Right atrium auricular region (tissue), 2 donors: Measurements from ENCODE around the gene ACBD6. TPM values are rescaled to one million over a fixed set of nuclear protein-coding genes. Genes with fewer than 3 reads are reported as not detected.

ENCODE experiments used
- DNase-seq: peaks from one replicate; pipeline ENCODE4 v3.0.0-alpha.2; 2019; ENCODE audit warnings: low spot score
- H3K27ac ChIP-seq, 2 donors: fragments of 200-600 bp; sonication (generic); 1 replicate in 1 of 2; 2 replicates in 1 of 2; pipeline ENCODE4 v1.5.1; 2016 to 2019
- H3K27me3 ChIP-seq, 2 donors: fragments of 200-600 bp; sonication (generic); one replicate each; pipeline versions ENCODE4 v1.5.1 to v1.6.0; 2017 to 2019
- H3K36me3 ChIP-seq: fragments of 200-600 bp; sonication (generic); one replicate; pipeline ENCODE4 v1.5.1; 2016
- H3K4me1 ChIP-seq, 2 donors: fragments of 200-600 bp; sonication (generic); one replicate each; pipeline versions ENCODE4 v1.5.1 to v1.6.0; 2017 to 2019
- H3K4me3 ChIP-seq, 2 donors: fragments of 200-600 bp; sonication (generic); 1 replicate in 1 of 2; 2 replicates in 1 of 2; pipeline ENCODE4 v1.5.1; 2017 to 2019; ENCODE audit warnings: mild to moderate bottlenecking in 1 of 2, moderate library complexity in 1 of 2
- H3K9me3 ChIP-seq, 2 donors: fragments of 200-600 bp; sonication (generic); one replicate each; pipeline ENCODE4 v1.5.1; 2019
- total RNA-seq, 2 donors: library from RNA; depleted of rRNA; stranded (reverse); fragments of >200 nt; gene quantifications; one replicate each; pipeline ENCODE4 v1.1.0, GENCODE V29; 2016
- TF ChIP-seq, protein P1 (sequence below), 2 donors: fragments of 200-600 bp; sonication (generic); IDR thresholded peaks; one replicate each; pipeline ENCODE4 v1.5.1; 2019; ENCODE audit warnings: antibody characterized with exemption in 2 of 2

ACBD6 gene
- total RNA-seq, 2 donors from 2014 or later = 24.0 to 29.0 TPM

DNA sequence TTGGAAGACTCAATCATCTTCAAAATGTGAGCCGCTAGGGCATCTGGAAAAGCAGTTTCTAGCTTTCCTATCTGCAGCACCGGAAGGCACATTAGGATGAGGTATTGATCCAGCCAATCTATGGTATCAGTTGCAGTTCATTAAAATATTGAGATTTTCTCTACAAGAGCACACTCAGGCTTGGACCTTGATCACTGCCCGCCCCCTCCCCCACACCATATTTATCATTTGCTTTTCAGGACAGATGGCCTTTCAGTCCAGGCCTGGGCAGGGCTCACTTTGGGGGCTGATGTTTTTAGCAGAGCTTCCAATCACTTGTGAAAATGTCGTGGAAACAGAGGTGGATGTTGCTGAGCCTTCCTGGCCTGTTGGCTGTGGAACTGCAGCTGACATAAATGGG is 254.8 kb downstream of the ACBD6 start:
- H3K27me3 ChIP-seq = no peaks in the 10 kb centered on the region
- no peak for DNase-seq

DNA sequence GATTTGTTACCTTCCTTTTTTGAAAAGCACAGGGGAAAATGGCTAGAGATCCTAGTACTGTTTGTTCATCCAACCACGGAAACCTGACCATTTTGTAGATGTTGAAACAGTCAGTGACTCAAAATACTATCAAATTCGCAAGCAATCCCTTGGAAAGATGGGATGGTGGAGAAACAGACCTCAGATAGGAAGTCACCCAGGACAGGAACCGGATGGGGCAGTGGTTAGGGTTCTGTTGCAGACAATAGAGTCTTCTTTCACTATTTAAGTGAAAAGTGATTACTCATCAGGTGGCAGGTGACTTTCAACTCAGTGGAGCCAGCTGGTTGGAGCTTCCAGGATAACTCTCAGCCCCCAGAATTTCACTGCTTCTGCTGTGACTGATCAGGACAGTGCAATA is 255.3 kb downstream of the ACBD6 start:
- no peaks in the 10 kb centered on the region for H3K27me3 ChIP-seq

More for the DNA sequence above, 254.8 kb downstream of the ACBD6 start:
- Histone ChIP-seq H3K36me3 (no peaks in the 10 kb centered on the region), H3K4me1 (no peaks in the 10 kb centered on the region), H3K4me3 (no peak overlapping the region), H3K9me3 (no peaks in the 10 kb centered on the region), H3K27ac (no peak overlapping the region)
- TF ChIP-seq, protein P1, sequence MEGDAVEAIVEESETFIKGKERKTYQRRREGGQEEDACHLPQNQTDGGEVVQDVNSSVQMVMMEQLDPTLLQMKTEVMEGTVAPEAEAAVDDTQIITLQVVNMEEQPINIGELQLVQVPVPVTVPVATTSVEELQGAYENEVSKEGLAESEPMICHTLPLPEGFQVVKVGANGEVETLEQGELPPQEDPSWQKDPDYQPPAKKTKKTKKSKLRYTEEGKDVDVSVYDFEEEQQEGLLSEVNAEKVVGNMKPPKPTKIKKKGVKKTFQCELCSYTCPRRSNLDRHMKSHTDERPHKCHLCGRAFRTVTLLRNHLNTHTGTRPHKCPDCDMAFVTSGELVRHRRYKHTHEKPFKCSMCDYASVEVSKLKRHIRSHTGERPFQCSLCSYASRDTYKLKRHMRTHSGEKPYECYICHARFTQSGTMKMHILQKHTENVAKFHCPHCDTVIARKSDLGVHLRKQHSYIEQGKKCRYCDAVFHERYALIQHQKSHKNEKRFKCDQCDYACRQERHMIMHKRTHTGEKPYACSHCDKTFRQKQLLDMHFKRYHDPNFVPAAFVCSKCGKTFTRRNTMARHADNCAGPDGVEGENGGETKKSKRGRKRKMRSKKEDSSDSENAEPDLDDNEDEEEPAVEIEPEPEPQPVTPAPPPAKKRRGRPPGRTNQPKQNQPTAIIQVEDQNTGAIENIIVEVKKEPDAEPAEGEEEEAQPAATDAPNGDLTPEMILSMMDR (IDR thresholded peaks at IDR 0.05) = no peak

DNA sequence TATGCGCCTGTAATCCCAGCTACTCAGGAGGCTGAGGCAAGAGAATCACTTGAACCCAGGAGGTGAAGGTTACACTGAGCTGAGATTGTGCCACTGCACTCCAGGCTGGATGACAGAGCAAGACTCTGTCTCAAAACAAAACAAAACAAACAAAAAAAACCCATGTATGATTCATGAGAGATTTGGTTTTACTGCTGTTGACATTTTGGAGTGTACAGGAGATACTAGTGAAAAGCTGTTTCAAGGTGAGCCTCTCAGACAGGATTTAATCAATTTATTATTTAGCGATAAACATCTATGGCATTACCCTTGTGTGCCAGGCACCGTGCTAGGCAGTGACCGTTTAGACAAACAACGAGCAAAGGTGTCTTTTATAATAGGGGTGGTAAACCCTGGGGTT is 255.8 kb downstream of the ACBD6 start:
- Histone ChIP-seq H3K9me3 (no peaks in the 10 kb centered on the region), H3K27ac (no peak overlapping the region), H3K36me3 (no peaks in the 10 kb centered on the region), H3K27me3 (peaks cover 0 to under 1% of the 10 kb centered on the region in 2 donors), H3K4me1 (no peaks in the 10 kb centered on the region), H3K4me3 (no peak overlapping the region)
- no peak for DNase-seq
- TF ChIP-seq, protein P1 (IDR thresholded peaks at IDR 0.05) = no peak

More for the DNA sequence above, 255.3 kb downstream of the ACBD6 start:
- H3K36me3 ChIP-seq = no peaks in the 10 kb centered on the region
- no peaks in the 10 kb centered on the region for H3K4me1 ChIP-seq
- no peaks in the 10 kb centered on the region for H3K9me3 ChIP-seq
- no peak for DNase-seq
- TF ChIP-seq, protein P1 (IDR thresholded peaks at IDR 0.05) = no peak
- no peak overlapping the region for H3K27ac ChIP-seq
- H3K4me3 ChIP-seq = no peak overlapping the region

- Histone ChIP-seq H3K9me3 (no peaks in the 10 kb centered on the region), H3K27ac (no peak overlapping the region), H3K36me3 (no peaks in the 10 kb centered on the region), H3K27me3 (peaks cover 10 to 14% of the 10 kb centered on the region in 2 donors), H3K4me1 (no peaks in the 10 kb centered on the region), H3K4me3 (no peak overlapping the region)
- no peak for DNase-seq
- TF ChIP-seq, protein P1 (IDR thresholded peaks at IDR 0.05) = no peak
These were observed 257.5 kb downstream of the ACBD6 start for GRCh38 chr1:180244840-180245239.

- Histone ChIP-seq H3K27ac (no peak overlapping the region), H3K4me1 (no peaks in the 10 kb centered on the region), H3K4me3 (no peak overlapping the region), H3K9me3 (no peaks in the 10 kb centered on the region), H3K36me3 (no peaks in the 10 kb centered on the region), H3K27me3 (peaks cover 14 to 23% of the 10 kb centered on the region in 2 donors)
- DNase-seq = no peak
- TF ChIP-seq, protein P1 (IDR thresholded peaks at IDR 0.05) = no peak
These were observed 258.7 kb downstream of the ACBD6 start for GRCh38 chr1:180243517-180244221.
